Suppressor macrophage treated with lipopolysaccharide for 1 hour (primary cell): ENCODE results near the gene GNG7.
"Not testable (repeated sequence)": the region's sequence is repeated elsewhere in the genome, so short reads cannot be mapped to it uniquely, and the experiment has no call there.

Source experiments
- DNase-seq, 3 donors: peaks; one replicate each; pipeline ENCODE4 v3.0.0-alpha.2; 2020 to 2022

GNG7 gene

DNA sequence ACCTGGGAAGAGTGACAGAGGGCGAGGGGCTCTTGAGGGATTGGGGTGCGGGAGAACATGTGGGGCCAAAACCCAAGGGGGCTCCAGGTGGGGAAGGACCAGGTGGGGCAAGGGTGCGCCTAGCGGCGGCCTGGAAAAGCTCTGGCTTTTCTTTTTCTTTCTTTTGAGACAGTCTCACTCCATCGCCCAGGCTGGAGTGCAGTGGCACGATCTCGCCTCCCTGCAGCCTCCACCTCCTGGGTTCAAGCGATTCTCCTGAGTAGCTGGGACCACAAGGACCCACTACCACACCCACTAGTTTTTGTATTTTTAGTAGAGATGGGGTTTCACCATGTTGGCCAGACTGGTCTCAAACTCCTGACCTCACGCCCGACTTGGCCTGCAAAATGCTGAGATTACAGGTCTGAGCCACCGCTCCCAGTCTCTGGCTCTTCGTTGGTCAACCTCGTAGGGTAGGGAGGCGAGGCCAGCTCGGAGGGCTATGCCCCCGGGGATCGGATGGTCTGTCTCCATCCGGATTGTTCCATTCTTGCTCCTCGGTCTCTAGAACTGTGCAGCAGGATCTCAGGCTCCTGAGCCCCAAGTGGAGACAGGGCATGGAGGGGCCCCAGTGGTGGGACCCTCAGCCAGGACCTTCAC, 222.8 kb downstream of the GNG7 start:
- DNase-seq, result peak in 2 of 3 donors; percentile 36 to 50

DNA sequence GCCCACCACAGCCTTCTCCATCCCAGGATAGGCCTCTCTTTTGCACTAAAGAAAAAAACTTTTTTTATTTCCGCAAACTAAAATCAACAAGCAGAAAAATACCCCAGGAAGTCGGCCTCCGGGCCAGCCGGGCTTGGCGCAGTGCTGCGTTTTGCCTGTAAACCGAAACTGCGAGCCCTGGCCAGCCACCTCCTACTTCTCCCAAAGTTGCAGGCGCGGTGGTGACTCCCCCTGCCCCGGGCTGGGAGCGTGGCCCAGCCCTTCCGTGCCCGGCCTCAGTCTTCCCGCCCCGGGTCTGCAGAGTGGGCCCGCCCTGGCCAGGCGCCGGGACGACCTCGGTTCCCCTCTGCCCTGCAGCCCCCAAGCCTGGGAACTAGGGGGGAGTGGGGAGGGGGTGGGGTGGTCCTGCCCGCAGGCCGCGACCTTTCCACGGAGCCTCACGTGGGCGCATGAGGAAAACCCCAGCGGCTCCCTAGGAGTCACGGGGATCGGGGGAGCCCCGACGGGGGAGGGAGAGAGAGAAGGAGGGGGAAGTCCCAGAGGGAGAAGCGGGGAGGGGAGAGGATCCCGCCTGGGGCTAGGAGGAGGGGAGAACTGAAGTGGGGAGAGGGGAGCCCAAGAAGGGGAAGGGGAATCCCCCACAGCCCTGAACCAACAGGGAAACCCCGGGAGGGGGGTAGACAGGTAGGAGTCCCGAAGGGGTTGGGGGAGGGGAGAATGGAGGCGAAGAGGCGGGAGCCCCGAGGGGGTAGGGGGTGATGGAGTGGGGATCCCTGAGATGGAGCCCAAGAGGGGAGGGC, 223.5 kb downstream of the GNG7 start:
- peak; percentile 96 to 98 (median 97) for DNase-seq

DNA sequence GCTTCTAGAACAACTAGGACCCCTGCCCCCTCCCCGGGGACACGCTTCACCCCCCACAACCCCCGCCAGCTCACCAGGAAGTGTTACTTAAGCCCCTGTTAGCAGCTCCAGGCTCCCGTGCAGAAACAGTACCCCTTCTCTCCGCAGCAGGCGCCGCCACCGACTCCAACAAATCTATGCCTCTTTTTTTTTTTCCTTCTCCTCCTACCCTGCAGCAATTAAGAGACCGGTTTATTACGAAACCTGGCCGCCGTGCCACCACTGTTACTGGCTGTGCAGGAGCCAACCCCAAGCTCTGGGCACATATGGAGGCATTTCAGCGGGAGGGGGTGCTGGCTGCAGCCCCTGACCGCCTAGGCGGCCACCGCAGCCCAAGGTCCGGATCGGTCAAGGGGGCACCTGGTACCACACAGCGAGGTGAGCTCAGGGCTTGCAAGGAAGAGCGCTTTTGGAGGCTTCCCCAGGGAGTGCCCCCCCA, 224.2 kb downstream of the GNG7 start:
- peak; percentile 63 to 72 (median 67) for DNase-seq

DNA sequence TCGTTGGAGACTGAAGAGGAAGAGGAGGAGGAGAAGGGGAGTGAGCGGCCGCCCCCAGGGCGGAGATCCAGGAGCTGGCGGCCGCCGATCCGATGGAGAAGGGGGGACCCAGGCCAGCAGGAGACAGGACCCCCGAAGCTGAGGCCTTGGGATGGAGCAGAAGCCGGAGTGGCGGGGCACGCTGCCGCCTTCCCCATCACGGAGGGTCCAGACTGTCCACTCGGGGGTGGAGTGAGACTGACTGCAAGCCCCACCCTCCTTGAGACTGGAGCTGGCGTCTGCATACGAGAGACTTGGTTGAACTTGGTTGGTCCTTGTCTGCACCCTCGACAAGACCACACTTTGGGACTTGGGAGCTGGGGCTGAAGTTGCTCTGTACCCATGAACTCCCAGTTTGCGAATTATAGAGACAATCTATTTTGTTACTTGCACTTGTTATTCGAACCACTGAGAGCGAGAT, 224.7 kb downstream of the GNG7 start:
- peak; percentile 46 to 47 (median 47) for DNase-seq

DNA sequence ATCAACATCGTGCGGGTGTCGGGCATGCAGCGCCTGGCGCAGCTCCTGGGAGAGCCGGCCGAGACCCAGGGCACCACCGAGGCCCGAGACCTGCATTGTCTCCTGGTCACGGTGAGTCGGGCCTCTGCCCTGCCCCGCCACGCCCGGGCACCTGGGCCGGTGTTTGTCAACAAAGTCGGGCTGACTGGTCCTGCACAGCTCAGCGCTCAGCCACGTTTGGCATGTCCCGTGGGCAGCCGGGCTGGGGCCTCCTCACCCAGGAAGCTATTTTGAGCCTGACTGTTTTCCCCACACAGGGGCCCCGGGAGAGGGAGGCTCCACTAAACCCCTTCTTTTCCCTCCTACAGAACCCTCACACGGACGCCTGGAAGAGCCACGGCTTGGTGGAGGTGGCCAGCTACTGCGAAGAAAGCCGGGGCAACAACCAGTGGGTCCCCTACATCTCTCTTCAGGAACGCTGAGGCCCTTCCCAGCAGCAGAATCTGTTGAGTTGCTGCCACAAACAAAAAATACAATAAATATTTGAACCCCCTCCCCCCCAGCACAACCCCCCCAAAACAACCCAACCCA, 225.3 kb downstream of the GNG7 start:
- peak in 2 of 3 donors; percentile 27 to 34 for DNase-seq

DNA sequence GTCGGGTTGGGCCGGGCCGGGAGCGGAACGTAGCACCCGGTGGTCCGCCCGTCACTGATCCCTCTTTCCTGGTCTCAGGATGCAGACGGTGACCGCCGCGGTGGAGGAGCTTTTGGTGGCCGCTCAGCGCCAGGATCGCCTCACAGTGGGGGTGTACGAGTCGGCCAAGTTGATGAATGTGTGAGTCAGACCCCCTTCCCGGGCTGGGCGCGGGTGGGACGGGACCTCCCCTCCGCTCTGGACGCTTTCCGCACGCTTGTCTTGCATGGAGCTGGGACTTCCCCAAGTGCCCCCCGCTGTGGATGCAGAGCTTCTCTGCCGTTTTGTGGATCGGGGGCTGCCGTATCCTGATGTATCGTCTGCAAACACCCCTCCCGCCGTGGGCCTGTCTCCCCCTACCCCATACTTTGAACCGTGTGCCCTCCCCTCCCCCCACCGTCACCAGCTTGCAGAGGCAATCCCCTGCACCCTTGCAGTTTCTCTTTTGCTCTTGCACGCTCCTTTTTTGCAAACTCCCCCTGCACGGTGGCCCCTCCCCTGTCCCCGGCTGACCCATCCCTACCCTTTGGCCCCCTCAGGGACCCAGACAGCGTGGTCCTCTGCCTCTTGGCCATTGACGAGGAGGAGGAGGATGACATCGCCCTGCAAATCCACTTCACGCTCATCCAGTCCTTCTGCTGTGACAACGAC, 225.9 kb downstream of the GNG7 start:
- DNase-seq, result peak; percentile 83 to 91 (median 90)

DNA sequence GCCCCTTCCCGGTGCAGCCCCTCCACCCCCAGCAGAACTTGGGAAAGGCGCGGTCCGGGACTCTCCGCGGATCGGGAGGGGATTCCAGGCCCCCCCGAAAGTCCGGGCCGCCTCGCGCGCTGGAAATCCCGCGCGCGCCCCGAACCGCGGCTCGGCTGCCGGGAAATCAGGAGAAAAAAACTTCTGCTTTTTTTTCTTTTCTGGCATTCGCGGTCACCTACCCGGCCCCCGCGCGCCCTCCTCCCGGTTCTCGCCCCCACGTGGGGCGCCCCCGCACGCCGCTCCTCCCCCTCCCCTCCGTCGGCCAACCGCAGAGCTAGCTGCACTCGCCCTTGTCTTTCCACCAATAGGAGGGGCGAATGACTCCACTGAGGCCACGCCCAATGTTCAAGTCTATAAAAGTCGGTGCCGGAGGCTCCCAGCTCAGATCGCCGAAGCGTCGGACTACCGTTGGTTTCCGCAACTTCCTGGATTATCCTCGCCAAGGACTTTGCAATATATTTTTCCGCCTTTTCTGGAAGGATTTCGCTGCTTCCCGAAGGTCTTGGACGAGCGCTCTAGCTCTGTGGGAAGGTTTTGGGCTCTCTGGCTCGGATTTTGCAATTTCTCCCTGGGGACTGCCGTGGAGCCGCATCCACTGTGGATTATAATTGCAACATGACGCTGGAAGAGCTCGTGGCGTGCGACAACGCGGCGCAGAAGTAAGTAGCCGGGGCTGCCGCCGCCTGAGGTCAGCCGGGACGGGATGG, 226.6 kb downstream of the GNG7 start, which contains the start of gene GADD45B:
Gene GADD45B, plus strand, starts transcription at position 426 of the 749 bp plus-strand sequence. Its CDS starts 232 bp downstream, at position 658.
- peak; percentile 99 to 100 (median 99) for DNase-seq

DNA sequence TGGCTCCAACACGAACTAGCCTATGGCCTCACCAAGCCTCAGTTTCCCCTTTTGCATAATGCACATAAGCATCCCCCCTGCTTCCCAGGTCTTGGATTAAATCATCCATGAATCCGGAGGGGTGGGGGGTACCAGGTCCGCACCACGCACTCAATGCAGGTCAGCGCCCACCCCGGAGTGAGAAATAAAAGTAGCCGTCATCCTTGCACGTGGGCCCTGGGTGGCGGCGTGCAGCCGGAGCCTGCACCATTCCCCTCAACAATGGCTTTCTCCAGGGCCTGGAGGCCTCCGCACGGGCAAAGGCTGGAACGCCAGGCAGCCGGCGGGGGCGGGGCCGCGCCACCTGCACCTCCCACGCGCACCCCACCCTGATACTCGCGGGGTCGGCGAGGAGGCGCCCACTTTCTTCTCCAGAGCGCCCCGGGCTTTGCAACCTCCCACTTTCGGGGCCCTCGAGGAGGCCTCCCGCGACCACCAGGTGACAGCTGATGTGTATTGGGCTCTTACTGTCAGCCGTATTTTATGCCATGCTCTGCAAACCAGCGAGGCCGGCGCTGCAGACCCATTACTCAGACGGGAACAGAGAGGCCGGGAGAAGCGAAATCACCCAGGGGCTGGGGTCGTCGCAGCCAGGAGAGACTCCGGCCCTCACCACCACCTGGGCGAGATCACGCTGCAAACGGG, 227.3 kb downstream of the GNG7 start:
- DNase-seq, result peak in 2 of 3 donors; percentile 54 to 75

DNA sequence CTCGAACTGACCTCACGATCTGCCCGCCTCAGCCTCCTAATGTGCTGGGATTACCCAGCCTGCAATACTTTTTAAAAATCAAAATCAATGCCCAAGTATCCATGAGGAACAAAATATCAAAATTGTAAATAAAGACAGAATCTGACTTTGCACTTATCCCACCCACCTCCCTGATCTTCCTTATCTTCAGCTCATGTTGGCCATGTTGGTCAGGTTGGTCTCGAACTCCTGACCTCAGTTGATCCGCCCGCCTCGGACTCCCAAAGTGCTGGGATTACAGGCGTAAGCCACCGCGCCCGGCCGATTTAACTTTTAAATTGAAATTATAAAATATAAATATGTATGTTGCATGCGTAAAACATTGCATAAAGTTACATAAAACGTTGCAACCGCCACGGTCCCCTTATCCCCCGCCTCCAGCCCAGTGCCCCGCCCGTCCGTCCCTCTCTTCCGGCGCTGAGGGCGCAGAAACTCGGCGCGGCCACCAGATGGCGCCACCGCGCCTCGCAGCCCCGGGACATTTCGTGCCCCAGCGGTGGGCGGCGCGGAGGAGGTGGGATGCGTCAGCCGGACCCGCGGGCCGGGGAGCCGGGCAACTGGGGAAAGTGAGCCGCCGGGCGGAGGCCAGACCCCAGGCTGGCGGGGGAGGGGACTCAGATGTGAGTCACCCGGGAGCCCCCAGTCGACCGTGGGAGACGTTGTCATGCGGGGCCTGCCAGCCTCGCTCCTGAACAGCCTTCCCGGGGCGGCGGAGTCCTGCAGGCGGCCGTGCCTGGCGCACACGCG, 228.1 kb downstream of the GNG7 start:
- peak; percentile 99 to 100 (median 99) for DNase-seq

DNA sequence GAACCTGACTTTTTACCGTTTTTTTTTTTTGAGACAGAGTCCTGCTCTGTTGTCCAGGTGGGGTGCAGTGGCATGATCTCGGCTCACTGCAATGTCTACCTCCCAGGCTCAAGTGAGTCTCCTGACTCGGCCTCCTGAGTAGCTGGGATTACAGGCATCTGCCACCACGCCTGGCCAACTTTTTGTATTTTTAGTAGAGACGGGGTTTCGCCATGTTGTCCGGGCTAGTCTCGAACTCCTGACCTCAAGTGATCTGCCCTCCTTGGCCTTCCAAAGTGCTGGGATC, 232.6 kb downstream of the GNG7 start:
- DNase-seq, result not testable (repeated sequence)

DNA sequence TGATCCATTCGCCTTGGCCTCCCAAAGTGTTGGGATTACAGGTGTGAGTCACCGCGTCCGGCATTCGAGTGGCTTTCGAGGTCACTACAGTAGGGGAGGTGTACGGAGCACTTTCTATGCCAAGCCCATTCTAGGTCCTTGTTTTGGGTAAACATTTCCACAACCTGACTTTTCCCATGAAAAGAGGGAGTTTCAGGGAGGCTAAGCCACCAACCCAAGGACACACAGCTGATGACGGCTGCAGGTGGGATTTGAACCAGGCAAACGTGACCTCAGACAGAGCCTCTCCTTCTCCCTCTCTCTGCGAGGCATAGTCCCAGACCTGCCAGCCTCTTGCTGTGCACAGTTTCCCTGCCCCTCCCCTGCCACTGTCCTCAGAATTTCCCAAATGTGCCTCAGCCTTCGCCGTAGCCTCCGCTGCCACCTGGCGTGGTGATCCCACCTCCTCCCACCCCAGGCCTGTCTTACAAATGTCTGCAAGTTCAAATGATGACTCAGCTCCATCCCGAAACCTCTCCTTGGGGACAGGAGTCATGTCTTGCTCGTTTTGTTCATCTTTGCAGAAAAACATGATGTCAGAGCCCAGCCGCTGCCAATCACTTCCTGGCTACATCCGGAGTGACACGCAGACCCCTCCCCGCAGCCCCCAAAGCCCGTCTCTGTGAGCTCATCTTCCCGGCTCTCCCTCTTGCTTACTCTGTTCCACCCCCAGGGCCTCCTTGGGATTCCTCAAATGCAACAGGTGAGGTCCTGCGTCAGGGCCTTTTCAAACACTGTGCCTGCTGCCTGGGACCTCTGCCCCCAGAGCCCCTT, 233.2 kb downstream of the GNG7 start:
- peak; percentile 65 to 74 (median 66) for DNase-seq

DNA sequence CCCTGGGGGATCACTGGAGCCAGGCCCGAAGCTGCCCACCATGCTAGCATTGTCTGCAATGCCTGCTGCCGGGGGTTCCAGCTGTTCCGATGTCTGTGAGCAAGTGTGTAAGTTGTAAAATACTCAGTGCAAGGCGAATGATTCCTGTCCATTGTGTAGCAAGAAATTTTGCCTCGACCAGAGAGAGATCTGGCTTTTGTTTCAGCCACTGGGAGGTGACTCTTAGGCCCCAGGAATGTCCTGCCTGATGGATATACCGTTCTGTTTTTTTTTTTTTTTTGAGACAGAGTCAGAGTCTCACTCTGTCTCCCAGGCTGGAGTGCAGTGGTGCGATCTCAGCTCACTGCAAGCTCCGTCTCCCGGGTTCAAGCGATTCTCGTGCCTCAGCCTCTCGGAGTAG, 233.9 kb downstream of the GNG7 start:
- no peak for DNase-seq

DNA sequence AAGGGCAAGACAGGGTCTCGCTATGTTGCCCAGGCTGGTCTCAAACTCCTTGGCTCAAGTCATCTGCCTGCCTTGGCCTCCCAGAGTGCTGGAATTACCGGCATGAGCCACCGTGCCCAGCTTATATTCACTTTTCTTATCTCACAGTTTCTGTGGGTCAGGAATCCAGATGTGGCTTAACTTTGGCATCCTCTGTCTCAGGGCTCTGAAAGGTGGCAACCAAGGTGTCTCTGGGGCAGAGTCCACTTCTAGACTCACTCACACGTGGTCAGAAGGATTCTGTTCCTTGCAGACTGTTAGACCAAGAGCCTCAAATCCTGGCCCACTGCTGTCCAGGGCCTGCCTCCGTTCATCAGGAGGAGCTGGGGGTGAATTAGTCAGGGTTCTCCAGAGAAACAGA, 238.1 kb downstream of the GNG7 start:
- DNase-seq, result peak in 1 of 3 donors; percentile 14

DNA sequence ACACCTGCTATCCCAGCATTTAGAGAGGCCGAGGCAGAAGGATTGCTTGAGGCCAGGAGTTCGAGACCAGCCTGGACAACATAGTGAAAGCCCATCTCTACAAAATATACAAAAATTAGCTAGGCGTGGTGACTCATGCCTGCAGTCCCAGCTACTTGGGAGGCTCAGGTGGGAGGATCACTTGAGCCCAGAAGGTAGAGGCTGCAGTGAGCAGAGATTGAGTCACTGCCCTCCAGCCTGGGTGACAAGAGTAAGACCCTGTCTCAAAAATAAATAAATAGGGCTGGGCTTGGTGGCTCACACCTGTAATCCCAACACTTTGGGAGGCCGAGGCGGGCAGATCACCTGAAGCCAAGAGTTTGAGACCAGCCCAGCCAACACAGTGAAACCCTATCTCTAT, 238.8 kb downstream of the GNG7 start:
- not testable (repeated sequence) for DNase-seq

DNA sequence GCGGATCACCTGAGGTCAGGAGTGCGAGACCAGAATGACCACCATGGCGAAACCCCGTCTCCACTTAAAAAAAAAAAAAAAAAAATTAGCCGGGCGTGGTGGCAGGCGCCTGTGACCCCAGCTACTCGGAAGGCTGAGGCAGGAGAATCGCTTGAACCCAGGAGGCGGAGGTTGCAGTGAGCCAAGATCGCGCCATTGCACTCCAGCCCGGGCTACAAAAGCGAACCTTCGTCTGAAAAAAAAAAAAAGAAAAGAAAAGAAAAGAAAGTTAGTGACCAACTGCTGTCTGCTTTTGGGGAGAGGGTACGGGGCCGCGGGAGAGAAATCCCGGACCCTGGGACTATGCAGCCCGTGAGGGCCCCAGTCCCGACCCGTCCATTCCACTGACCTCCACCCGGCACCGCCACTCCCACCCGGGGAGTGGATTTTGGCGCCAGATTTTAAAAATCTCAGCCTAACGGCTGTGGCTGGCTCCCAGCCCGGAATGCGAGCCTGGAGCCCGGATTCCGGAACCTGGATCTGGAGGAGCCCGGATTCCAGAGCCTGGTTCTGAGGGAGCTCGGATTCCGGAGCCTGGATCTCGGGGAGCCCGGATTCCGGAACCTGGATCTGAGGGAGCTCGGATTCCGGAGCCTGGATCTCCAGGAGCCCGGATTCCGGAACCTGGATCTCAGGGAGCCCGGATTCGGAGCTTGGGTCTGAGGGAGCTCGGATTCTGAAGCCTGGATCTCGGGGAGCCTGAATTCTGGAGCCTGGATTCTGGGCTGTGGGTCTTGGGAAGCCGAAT, 239.7 kb downstream of the GNG7 start:
- peak in 1 of 3 donors; percentile 14 for DNase-seq

DNA sequence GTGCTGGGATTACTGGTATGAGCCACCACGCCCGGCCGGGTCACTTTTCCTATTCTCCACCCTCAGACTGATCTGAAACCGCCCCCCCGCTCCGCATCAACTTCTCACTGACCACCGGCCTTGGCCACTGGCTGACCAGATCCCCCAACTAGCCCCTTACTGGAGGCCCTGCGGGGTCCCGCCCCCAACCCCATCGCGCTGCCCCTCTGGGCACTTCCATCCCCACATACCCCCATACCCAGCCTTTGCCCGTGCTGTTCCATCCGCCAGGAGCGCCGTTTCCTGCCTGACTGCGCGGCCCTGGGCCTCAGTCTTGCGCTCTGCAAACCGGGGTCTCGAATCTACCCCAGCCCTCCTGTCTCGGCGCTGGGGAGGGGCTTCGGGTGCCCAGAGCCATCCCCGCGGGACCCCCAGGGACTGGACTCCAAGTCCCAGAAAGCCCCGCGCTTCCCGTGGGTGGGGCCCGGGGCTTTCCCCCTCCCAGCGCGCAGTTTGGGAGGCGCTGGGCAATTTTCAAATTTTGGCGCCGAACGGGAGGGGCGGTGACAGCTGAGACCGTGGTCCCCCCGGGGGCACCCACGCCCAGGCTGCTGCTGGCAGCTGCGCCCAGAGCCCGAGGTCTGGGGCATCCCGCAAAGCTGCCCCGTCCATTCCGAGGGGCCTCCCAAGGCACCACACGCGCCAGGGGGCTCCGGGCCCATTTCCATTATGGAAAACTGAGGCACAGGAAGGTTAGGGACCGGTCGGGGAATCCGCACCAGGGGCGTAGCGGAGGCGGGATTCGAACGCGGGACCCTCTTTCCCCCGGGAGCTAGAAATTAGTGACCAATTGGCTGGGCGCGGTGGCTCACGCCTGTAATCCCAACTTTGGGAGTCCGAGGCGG, 240.5 kb downstream of the GNG7 start:
- DNase-seq, result peak; percentile 65 to 86 (median 69)
